Activated CD4-positive, alpha-beta memory T cell treated with anti-CD3 and anti-CD28 coated beads, Interleukin-2, amount 10 ng/mL, durations not matched to agents 7 days and 5 days (primary cell): Measurements from ENCODE around the gene GALNS. TPM values are rescaled to one million over a fixed set of nuclear protein-coding genes. Genes with fewer than 3 reads are reported as not detected.
"Not testable (repeated sequence)": the region's sequence is repeated elsewhere in the genome, so short reads cannot be mapped to it uniquely, and the experiment has no call there.

Experiments
- CTCF ChIA-PET: fragments of 350-600 bp; sonication (Branson Sonifier 250); formaldehyde crosslinking; loops from one replicate; lab custom pipeline; 2021; ENCODE audit warnings: antibody characterized with exemption, inconsistent platforms; lab: Charles Lee
- POLR2A ChIA-PET: fragments of 350-600 bp; sonication (Branson Sonifier 250); formaldehyde crosslinking; loops from one replicate; lab custom pipeline; 2021; ENCODE audit warnings: antibody characterized with exemption; lab: Charles Lee
- DNase-seq: peaks from one replicate; pipeline ENCODE4 v3.0.0-alpha.2; 2020
- H3K27ac Mint-ChIP-seq: one replicate; pipeline ENCODE4 v1.8.0; 2021; ENCODE audit warnings: mild to moderate bottlenecking, mixed read lengths
- H3K27me3 Mint-ChIP-seq: one replicate; pipeline ENCODE4 v1.8.0; 2021; ENCODE audit warnings: mixed read lengths
- H3K36me3 Mint-ChIP-seq: one replicate; pipeline ENCODE4 v1.8.0; 2021; ENCODE audit warnings: low read depth, mixed read lengths
- H3K4me1 Mint-ChIP-seq: one replicate; pipeline ENCODE4 v1.8.0; 2021; ENCODE audit warnings: mixed read lengths
- H3K4me3 Mint-ChIP-seq: one replicate; pipeline ENCODE4 v1.8.0; 2021; ENCODE audit warnings: mild to moderate bottlenecking, mixed read lengths
- H3K9me3 Mint-ChIP-seq: one replicate; pipeline ENCODE4 v1.8.0; 2021; ENCODE audit warnings: mixed read lengths
- total RNA-seq, 2 experiments: library from RNA; stranded (reverse); gene quantifications; one replicate each; pipeline ENCODE4 v1.2.3, GENCODE V29; 2021

The GALNS gene
- total RNA-seq, 2 experiments from 2014 or later: 35.2 to 38.2 TPM

- Mint-ChIP-seq H3K4me1 (no peaks in the 10 kb centered on the region), H3K27ac (no peak overlapping the region), H3K4me3 (no peak overlapping the region), H3K36me3 (no peaks in the 10 kb centered on the region), H3K9me3 (no peaks in the 10 kb centered on the region), H3K27me3 (no peaks in the 10 kb centered on the region)
- CTCF ChIA-PET: no interaction called here
- DNase-seq: no peak
- POLR2A ChIA-PET: interaction anchor here (1.0 kb wide), 1 partner anchor 16 kb away, joined by 3 read pairs; the partner anchor contains the start of gene APRT
Observed at GRCh38 chr16:88828711-88829110, 28.0 kb downstream of the GALNS start.

- POLR2A ChIA-PET: no interaction called here
- no peak overlapping the region for H3K27ac Mint-ChIP-seq
- H3K9me3 Mint-ChIP-seq: no peaks in the 10 kb centered on the region
- no peak for DNase-seq
- no peaks in the 10 kb centered on the region for H3K4me1 Mint-ChIP-seq
- H3K4me3 Mint-ChIP-seq: no peak overlapping the region
- no peaks in the 10 kb centered on the region for H3K36me3 Mint-ChIP-seq
- CTCF ChIA-PET: no interaction called here
- H3K27me3 Mint-ChIP-seq: no peaks in the 10 kb centered on the region
Observed at GRCh38 chr16:88827727-88828126, 29.0 kb downstream of the GALNS start.

GRCh38 chr16:88826070-88826840, 30.5 kb downstream of the GALNS start:
- no peaks in the 10 kb centered on the region for H3K27me3 Mint-ChIP-seq

GRCh38 chr16:88825146-88825545, 31.6 kb downstream of the GALNS start:
- H3K36me3 Mint-ChIP-seq: no peaks in the 10 kb centered on the region
- H3K27me3 Mint-ChIP-seq: no peaks in the 10 kb centered on the region
- H3K27ac Mint-ChIP-seq: no peak overlapping the region
- no peak overlapping the region for H3K4me3 Mint-ChIP-seq
- POLR2A ChIA-PET: no interaction called here
- no peak for DNase-seq
- CTCF ChIA-PET: no interaction called here
- H3K9me3 Mint-ChIP-seq: no peaks in the 10 kb centered on the region
- no peaks in the 10 kb centered on the region for H3K4me1 Mint-ChIP-seq

More at GRCh38 chr16:88826070-88826840, 30.5 kb downstream of the GALNS start:
- ChIA-PET POLR2A (no interaction called here), CTCF (no interaction called here)
- no peaks in the 10 kb centered on the region for H3K9me3 Mint-ChIP-seq
- no peak overlapping the region for H3K27ac Mint-ChIP-seq
- no peaks in the 10 kb centered on the region for H3K36me3 Mint-ChIP-seq
- no peak for DNase-seq
- no peak overlapping the region for H3K4me3 Mint-ChIP-seq
- no peaks in the 10 kb centered on the region for H3K4me1 Mint-ChIP-seq

- no peaks in the 10 kb centered on the region for H3K4me1 Mint-ChIP-seq
Observed at GRCh38 chr16:88824256-88825077, 32.3 kb downstream of the GALNS start.

GRCh38 chr16:88823646-88824045, 33.1 kb downstream of the GALNS start:
- H3K36me3 Mint-ChIP-seq, H3K27me3 Mint-ChIP-seq, H3K4me3 Mint-ChIP-seq, CTCF ChIA-PET, H3K4me1 Mint-ChIP-seq, DNase-seq, H3K27ac Mint-ChIP-seq, POLR2A ChIA-PET, H3K9me3 Mint-ChIP-seq: not testable (repeated sequence)

More at GRCh38 chr16:88824256-88825077, 32.3 kb downstream of the GALNS start:
- Mint-ChIP-seq H3K4me3 (no peak overlapping the region), H3K27ac (no peak overlapping the region), H3K27me3 (no peaks in the 10 kb centered on the region), H3K36me3 (no peaks in the 10 kb centered on the region), H3K9me3 (no peaks in the 10 kb centered on the region)
- ChIA-PET CTCF (no interaction called here), POLR2A (no interaction called here)
- no peak for DNase-seq

- ChIA-PET POLR2A (no interaction called here), CTCF (interaction anchor here (0.9 kb wide), 1 partner anchor 10 kb away, joined by 3 read pairs; no protein-coding TSS in a partner anchor)
- Mint-ChIP-seq H3K27ac (no peak overlapping the region), H3K27me3 (no peaks in the 10 kb centered on the region), H3K4me3 (no peak overlapping the region), H3K9me3 (no peaks in the 10 kb centered on the region), H3K4me1 (no peaks in the 10 kb centered on the region), H3K36me3 (no peaks in the 10 kb centered on the region)
- no peak for DNase-seq
Observed at GRCh38 chr16:88822281-88823040, 34.3 kb downstream of the GALNS start.

- CTCF ChIA-PET: interaction anchor here (0.9 kb wide), 1 partner anchor 9 kb away, joined by 3 read pairs; no protein-coding TSS in a partner anchor
- no peak overlapping the region for H3K4me3 Mint-ChIP-seq
- no peaks in the 10 kb centered on the region for H3K27me3 Mint-ChIP-seq
- H3K4me1 Mint-ChIP-seq: no peaks in the 10 kb centered on the region
- no peaks in the 10 kb centered on the region for H3K9me3 Mint-ChIP-seq
- POLR2A ChIA-PET: interaction anchor here (1.1 kb wide), 1 partner anchor 9 kb away, joined by 3 read pairs; no protein-coding TSS in a partner anchor
- H3K36me3 Mint-ChIP-seq: no peaks in the 10 kb centered on the region
- DNase-seq: no peak
- no peak overlapping the region for H3K27ac Mint-ChIP-seq
Observed at GRCh38 chr16:88821168-88821850, 35.4 kb downstream of the GALNS start.

GRCh38 chr16:88820385-88821025, 36.2 kb downstream of the GALNS start:
- Mint-ChIP-seq H3K9me3 (no peaks in the 10 kb centered on the region), H3K27ac (no peak overlapping the region), H3K36me3 (no peaks in the 10 kb centered on the region), H3K27me3 (no peaks in the 10 kb centered on the region), H3K4me1 (no peaks in the 10 kb centered on the region), H3K4me3 (no peak overlapping the region)
- CTCF ChIA-PET: no interaction called here
- no peak for DNase-seq
- POLR2A ChIA-PET: interaction anchor here (1.1 kb wide), 1 partner anchor 8 kb away, joined by 3 read pairs; no protein-coding TSS in a partner anchor

GRCh38 chr16:88819126-88819525, 37.6 kb downstream of the GALNS start:
- CTCF ChIA-PET: no interaction called here

GRCh38 chr16:88818575-88818874, 38.2 kb downstream of the GALNS start:
- DNase-seq: no peak
- Mint-ChIP-seq H3K4me3 (no peak overlapping the region), H3K4me1 (peaks cover 3% of the 10 kb centered on the region), H3K27me3 (no peaks in the 10 kb centered on the region), H3K9me3 (no peaks in the 10 kb centered on the region), H3K27ac (no peak overlapping the region), H3K36me3 (no peaks in the 10 kb centered on the region)
- ChIA-PET CTCF (no interaction called here), POLR2A (interaction anchor here (1.2 kb wide), 1 partner anchor 9 kb away, joined by 4 read pairs; no protein-coding TSS in a partner anchor)

More at GRCh38 chr16:88819126-88819525, 37.6 kb downstream of the GALNS start:
- H3K27ac Mint-ChIP-seq: no peak overlapping the region
- POLR2A ChIA-PET: interaction anchor here (1.2 kb wide), 1 partner anchor 10 kb away, joined by 4 read pairs; no protein-coding TSS in a partner anchor
- H3K4me3 Mint-ChIP-seq: no peak overlapping the region
- no peak for DNase-seq
- H3K27me3 Mint-ChIP-seq: no peaks in the 10 kb centered on the region
- no peaks in the 10 kb centered on the region for H3K9me3 Mint-ChIP-seq
- no peaks in the 10 kb centered on the region for H3K4me1 Mint-ChIP-seq
- no peaks in the 10 kb centered on the region for H3K36me3 Mint-ChIP-seq
